Activated T-helper 1 cell treated with anti-CD3 and anti-CD28 coated beads, Interleukin-12 subunit alpha, Interleukin-12 subunit beta, Interleukin-2, Interleukin-4 antibody, amounts not matched to agents 30 ng/mL and 10 ng/mL and 1 ng/mL, durations not matched to agents 14 hours and 24 hours and 36 hours (primary cell): ENCODE measurements around the gene FOXN3. TPM values are rescaled to one million over a fixed set of nuclear protein-coding genes. Genes with fewer than 3 reads are reported as not detected.
"Not testable (repeated sequence)": the region's sequence is repeated elsewhere in the genome, so short reads cannot be mapped to it uniquely, and the experiment has no call there.

Experiments used
- DNase-seq: peaks from one replicate; pipeline ENCODE4 v3.0.0; 2021; ENCODE audit warnings: low spot score
- H3K27ac Mint-ChIP-seq: one replicate; pipeline ENCODE4 v1.8.0; 2021; ENCODE audit warnings: mild to moderate bottlenecking, mixed read lengths
- H3K27me3 Mint-ChIP-seq: one replicate; pipeline ENCODE4 v1.8.0; 2022; ENCODE audit warnings: mild to moderate bottlenecking, moderate library complexity, mixed read lengths; ENCODE audit not compliant: insufficient read depth
- H3K36me3 Mint-ChIP-seq: one replicate; pipeline ENCODE4 v1.8.0; 2021; ENCODE audit warnings: low read depth, mixed read lengths
- H3K4me1 Mint-ChIP-seq: one replicate; pipeline ENCODE4 v1.8.0; 2021; ENCODE audit warnings: low read depth, mixed read lengths
- H3K4me3 Mint-ChIP-seq: one replicate; pipeline ENCODE4 v1.8.0; 2021; ENCODE audit warnings: mild to moderate bottlenecking, moderate library complexity, mixed read lengths
- H3K9me3 Mint-ChIP-seq: one replicate; pipeline ENCODE4 v1.8.0; 2021; ENCODE audit warnings: mixed read lengths
- intact Hi-C: fragments of 100-400 bp; cut with micrococcal nuclease; formaldehyde crosslinking; loops from one replicate; pipeline ENCODE4 v1.15.1; 2024
- total RNA-seq: library from RNA; stranded (reverse); gene quantifications from 2 replicates; pipeline ENCODE4 v1.2.3, GENCODE V29; 2022

The FOXN3 gene
- total RNA-seq, 1 donor from 2014 or later = 86.9 TPM

DNA sequence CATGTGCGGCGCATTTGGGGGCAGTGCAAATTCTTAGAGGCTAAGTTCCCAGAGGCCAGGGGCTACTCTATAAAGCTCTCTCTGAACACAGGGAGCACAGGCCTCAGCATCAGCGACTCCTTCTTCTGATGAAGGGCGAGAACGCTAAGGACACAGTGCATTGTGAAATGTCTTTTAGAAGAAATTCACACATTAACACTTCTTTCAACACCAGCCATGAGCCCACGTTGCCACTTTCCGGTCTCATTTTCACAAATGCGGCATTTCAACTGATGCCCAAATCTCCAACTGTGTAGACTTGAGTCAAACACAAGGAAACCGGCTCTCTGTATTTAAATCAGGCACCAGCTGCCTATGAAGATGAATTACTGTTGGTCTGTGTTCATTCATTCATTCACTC, 162.0 kb downstream of the FOXN3 start:
- DNase-seq = no peak
- Mint-ChIP-seq H3K9me3 (peaks cover 9% of the 10 kb centered on the region), H3K27ac (no peak overlapping the region), H3K4me3 (no peak overlapping the region), H3K4me1 (peaks cover 24% of the 10 kb centered on the region), H3K27me3 (no peaks in the 10 kb centered on the region), H3K36me3 (peaks cover 33% of the 10 kb centered on the region)
- intact Hi-C loops = no loop called here

DNA sequence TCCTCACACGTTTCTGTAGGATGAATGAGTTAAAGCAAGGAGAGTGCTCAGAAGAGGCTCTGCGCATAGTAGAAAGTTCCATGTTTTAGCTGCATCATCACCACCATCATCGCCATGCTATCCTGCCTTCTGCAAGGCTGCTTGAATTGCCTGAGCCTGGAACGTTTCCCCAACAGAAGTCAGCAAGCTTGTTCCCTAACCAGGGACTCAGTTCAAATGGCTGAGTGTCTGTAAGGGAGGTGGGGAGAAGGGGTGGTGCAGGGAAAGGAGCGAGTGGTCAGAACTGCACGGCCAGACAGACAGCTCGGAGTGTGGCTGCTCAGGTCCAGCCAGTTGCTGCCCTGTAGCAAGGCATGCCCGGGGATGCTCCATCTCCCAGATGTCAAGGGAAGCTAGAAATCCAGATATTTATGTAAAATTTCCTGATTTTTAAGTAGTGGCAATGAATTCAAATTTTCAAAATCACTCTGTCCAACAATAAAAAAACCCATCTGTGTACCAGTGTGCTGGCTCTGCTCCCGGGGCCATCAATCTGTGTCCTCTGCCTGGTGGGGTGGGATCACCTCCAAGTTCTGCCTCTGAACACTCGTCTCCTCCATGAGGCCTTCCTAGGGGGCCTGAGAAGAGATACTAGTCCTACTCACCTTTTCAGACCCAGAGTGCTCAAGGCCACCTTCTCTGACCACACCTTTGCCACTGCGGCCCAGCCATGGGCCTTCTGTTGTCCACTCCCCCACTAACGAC, 162.7 kb downstream of the FOXN3 start:
- intact Hi-C loops = no loop called here
- Mint-ChIP-seq H3K36me3 (peaks cover 35% of the 10 kb centered on the region), H3K4me1 (peaks cover 24% of the 10 kb centered on the region), H3K9me3 (peaks cover 9% of the 10 kb centered on the region), H3K4me3 (no peak overlapping the region), H3K27ac (no peak overlapping the region), H3K27me3 (no peaks in the 10 kb centered on the region)
- DNase-seq = no peak

DNA sequence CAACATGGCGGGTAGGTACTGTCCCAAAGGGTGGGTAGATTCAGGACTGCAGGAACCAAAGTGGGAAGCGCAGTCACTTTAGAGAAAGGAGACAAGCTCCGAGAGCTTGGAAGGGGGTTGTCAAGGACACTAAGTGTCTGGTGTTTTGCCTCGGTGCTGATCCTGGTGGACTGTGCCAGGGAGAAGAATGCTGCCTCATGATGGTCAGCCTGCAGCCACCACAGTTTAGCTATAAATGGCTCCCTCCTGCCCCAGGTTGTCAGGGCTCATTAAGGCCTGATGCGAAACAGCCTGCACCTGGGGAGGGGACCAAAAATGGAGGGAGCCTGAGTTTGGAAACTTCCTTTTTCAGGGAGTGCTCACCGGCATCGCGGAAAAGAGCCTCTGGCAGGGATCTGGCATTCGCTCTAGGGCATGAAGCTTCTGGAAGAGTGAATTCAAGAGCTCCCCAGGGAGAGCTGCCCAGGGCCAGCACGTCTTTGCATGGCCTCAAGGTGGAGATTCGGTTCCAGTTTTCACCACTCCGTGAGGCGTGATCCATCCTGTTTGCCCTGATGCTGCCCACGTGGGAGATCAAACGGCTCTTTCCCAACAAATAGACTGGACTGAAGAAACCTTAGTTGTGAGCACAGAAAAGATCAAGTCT, 164.0 kb downstream of the FOXN3 start:
- H3K9me3 Mint-ChIP-seq = peaks cover 9% of the 10 kb centered on the region

DNA sequence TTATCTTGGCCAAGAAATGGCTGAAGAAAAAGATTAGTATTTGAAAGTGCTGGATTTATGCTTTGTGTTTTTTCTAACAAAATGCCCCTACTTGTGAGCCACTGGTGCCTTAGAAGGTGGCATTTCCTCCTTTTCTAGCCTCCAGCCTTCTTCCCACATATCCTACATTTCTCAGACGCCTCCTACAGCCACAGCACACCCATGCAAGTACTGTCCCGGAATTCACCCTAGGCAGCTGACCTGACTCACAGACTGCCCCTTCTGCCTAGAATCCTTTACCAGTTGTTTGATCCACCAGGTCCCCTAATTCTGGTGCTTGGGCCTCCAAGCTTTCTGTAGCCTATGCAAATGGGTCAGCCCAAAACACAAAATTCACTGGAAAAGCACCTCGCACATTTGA, 166.0 kb downstream of the FOXN3 start:
- peaks cover 9% of the 10 kb centered on the region for H3K9me3 Mint-ChIP-seq
- H3K36me3 Mint-ChIP-seq = peaks cover 26% of the 10 kb centered on the region
- no peaks in the 10 kb centered on the region for H3K27me3 Mint-ChIP-seq
- intact Hi-C loops = no loop called here
- H3K27ac Mint-ChIP-seq = no peak overlapping the region
- no peak for DNase-seq
- peaks cover 16% of the 10 kb centered on the region for H3K4me1 Mint-ChIP-seq
- H3K4me3 Mint-ChIP-seq = no peak overlapping the region

More for the DNA sequence above, 164.0 kb downstream of the FOXN3 start:
- Mint-ChIP-seq H3K27ac (no peak overlapping the region), H3K4me3 (no peak overlapping the region), H3K36me3 (peaks cover 31% of the 10 kb centered on the region), H3K27me3 (no peaks in the 10 kb centered on the region), H3K4me1 (peaks cover 14% of the 10 kb centered on the region)
- no peak for DNase-seq
- intact Hi-C loops = no loop called here

DNA sequence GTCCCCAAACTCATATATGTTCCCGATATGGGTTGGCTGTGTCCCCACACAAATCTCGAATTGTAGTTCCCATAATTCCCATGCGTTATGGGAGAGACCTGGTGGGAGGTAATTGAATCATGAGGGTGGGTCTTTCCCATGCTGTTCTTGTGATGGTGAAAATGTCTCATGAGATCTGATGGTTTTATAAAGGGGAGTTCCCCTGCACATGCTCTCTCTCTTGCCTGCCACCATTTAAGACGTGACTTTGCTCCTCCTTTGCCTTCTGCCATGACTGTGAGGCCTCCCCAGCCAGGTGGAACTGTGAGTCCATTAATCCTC, 166.4 kb downstream of the FOXN3 start:
- H3K36me3 Mint-ChIP-seq = peaks cover 26% of the 10 kb centered on the region
- H3K4me1 Mint-ChIP-seq = peaks cover 16% of the 10 kb centered on the region
- intact Hi-C loops, H3K4me3 Mint-ChIP-seq, H3K27me3 Mint-ChIP-seq, DNase-seq, H3K9me3 Mint-ChIP-seq: not testable (repeated sequence)
- peak overlapping the region; percentile 24 for H3K27ac Mint-ChIP-seq

DNA sequence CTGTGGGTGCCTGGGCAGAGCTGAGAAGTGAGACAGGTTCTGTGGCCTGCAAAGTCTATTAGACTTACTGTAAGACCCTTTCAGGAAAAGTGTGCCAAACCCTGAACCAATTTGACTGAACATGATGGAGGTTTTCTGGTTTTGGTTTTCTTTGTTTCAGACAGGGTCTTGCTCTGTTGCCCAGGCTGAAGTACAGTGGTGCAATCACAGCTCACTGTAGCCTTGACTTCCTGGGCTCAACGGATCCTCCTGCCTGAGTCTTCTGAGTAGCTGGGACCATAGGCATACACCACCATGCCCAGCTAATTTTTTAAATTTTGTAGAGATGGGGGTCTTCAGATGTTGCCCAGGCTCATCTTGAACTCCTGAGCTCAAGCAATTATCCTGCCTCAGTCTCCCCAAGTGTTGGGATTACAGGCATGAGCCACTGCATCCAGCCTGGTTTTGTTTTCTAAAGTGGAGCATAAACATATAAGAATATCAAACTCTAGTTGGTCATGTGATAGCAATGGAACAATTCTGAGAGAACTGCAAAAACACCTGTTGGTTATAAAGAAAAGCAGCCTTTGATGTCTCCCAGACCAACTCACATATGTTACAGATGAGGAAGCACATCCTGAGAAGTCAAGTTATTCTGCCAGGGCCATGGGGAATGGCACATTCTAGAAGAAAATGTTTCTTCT, 166.9 kb downstream of the FOXN3 start:
- DNase-seq = no peak
- peaks cover 16% of the 10 kb centered on the region for H3K4me1 Mint-ChIP-seq

DNA sequence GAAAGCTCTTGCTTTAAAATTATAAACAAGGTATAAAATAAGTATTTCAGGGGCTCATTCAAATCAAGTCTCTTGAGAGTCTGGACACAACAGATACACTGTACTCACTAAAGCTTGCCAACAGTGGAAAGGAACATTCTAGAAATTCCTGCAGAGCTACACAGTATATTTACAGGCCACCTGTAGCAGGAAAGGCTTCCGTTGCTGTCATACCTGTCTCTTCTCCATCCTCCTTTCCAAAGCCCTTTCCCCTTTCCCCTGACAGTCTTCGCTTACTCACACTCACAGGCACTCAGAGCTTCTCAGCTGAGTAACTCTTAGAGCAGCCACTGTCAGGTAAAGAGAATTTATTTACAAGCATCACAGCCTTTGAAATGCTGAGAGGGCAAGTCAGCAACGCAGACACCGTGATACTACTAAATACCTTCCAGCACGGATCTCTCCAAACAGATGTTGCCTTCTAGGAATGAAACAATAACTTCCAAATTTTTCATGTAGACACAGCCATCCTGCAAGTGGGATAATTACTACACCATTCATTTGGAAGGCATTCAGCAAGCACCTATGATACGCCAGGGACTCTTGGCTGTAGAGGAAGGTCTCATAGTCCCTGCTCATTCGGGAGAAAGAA, 167.9 kb downstream of the FOXN3 start:
- intact Hi-C loops = no loop called here
- DNase-seq = no peak
- H3K9me3 Mint-ChIP-seq = peaks cover 9% of the 10 kb centered on the region
- no peaks in the 10 kb centered on the region for H3K27me3 Mint-ChIP-seq
- H3K27ac Mint-ChIP-seq = no peak overlapping the region
- H3K4me1 Mint-ChIP-seq = peaks cover 21% of the 10 kb centered on the region
- no peak overlapping the region for H3K4me3 Mint-ChIP-seq
- H3K36me3 Mint-ChIP-seq = peaks cover 26% of the 10 kb centered on the region

More for the DNA sequence above, 166.9 kb downstream of the FOXN3 start:
- no peak overlapping the region for H3K4me3 Mint-ChIP-seq
- H3K27me3 Mint-ChIP-seq = no peaks in the 10 kb centered on the region
- peaks cover 9% of the 10 kb centered on the region for H3K9me3 Mint-ChIP-seq
- H3K36me3 Mint-ChIP-seq = peaks cover 26% of the 10 kb centered on the region
- intact Hi-C loops = no loop called here
- H3K27ac Mint-ChIP-seq = no peak overlapping the region

DNA sequence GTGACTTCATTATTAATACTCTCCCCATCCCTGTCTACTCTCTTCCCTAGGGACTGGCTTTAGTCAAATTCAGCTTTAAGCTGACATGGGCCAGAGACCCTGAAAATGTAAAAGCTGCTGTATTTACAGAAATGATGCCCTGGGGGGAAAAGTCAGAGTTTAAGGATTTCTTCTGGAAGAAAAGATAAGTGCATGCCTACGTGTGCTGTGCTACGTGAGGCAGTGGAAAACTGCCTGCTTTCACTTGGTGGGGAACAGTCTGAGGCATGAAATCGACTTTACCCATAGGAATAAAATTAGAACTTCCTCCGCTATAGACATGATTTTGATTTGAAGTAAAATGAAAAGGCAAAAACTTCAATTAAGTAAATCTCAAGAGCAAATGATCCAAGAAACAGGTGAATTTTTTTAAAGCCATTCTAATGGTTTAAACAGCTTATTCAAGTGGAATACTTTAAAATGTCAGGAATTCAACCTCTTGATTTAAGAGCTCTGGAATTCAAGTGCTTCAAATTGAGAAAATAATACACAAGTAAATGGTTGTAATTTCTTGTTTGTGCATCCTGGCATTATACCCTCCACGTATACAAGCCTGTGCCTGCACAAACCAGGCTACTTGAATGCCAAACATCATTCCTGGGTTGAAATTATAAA, 168.5 kb downstream of the FOXN3 start:
- DNase-seq = no peak
- no peak overlapping the region for H3K4me3 Mint-ChIP-seq
- H3K27me3 Mint-ChIP-seq = no peaks in the 10 kb centered on the region
- peaks cover 20% of the 10 kb centered on the region for H3K36me3 Mint-ChIP-seq
- H3K9me3 Mint-ChIP-seq = peaks cover 9% of the 10 kb centered on the region
- no peak overlapping the region for H3K27ac Mint-ChIP-seq
- intact Hi-C loops = no loop called here
- peaks cover 28% of the 10 kb centered on the region for H3K4me1 Mint-ChIP-seq

DNA sequence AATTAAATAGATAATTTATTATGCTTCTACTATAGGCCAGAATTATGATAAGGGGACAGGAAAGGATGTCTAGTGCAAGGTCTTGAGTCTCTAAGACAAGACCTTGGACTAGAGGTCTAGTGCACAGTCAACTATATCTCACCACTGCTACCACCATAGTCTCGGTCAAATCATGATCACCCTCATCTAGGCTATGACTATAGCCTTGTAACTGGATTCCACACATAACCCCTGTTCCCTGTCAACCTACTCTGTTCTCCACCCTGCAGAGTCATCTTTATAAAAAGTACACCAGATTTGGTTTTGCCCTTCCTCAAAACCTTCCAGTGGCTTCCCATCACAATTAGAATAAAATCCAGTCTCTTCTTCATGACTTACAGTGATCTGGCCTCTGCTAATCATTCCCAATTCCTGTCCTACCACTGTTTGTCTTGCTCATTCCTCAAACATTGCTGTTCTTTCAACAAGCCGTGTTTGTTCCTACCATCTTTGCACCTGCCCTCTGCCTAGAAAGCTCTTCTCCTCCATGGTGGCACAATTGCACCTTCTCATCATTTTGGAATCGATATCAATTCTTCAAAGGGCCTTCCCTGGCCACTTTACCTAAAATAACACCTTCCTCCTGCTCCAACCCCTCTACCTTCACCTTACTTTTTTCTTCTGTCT, 169.4 kb downstream of the FOXN3 start:
- Mint-ChIP-seq H3K9me3 (peaks cover 9% of the 10 kb centered on the region), H3K27ac (no peak overlapping the region), H3K27me3 (no peaks in the 10 kb centered on the region), H3K4me3 (no peak overlapping the region), H3K36me3 (peaks cover 15% of the 10 kb centered on the region), H3K4me1 (peaks cover 29% of the 10 kb centered on the region)
- intact Hi-C loops = no loop called here
- DNase-seq = no peak

DNA sequence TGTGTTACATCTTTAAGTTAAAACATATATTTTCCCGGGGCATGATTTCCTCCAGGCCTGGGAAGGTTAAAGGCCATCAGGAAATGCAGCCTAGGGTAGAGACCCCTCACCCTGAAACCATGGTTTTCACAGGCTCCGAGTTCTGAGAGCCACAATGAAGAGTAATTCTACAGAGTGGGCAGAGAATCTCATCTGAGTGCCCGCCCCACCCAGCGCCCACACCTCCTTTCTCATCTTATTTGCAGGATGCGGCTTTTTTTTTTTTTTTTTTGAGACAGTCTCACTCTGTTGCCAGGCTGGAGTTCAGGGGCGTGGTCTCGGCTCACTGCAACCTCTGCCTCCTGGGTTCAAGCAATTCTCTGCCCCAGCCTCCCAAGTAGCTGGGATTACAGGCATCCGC, 170.7 kb downstream of the FOXN3 start:
- no peaks in the 10 kb centered on the region for H3K27me3 Mint-ChIP-seq
- H3K4me1 Mint-ChIP-seq = peaks cover 34% of the 10 kb centered on the region
- intact Hi-C loops = no loop called here
- H3K27ac Mint-ChIP-seq = no peak overlapping the region
- no peak for DNase-seq
- no peak overlapping the region for H3K4me3 Mint-ChIP-seq
- H3K36me3 Mint-ChIP-seq = peaks cover 15% of the 10 kb centered on the region
- peaks cover 9% of the 10 kb centered on the region for H3K9me3 Mint-ChIP-seq

DNA sequence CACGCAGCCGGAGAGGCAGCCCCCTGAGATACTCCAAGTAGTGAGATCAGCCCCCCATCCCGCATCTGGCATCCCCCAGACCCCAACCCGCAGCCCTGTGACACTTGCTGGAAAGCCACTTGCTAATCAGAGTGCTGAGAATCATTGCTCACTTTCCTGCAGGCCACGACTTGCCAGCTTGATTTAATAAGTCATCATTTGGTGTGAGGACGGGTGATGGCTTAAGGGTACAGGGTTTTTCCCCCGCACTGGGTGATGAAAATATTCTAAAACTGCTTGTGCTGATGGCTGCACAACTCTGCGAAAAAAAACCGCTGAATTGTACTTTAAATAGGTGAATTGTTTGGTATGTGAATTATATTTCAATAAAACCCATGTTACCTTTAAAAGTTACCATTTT, 171.2 kb downstream of the FOXN3 start:
- H3K4me1 Mint-ChIP-seq = peaks cover 34% of the 10 kb centered on the region
- H3K36me3 Mint-ChIP-seq = peaks cover 15% of the 10 kb centered on the region
- DNase-seq = no peak
- intact Hi-C loops = no loop called here
- no peaks in the 10 kb centered on the region for H3K27me3 Mint-ChIP-seq
- H3K9me3 Mint-ChIP-seq = peaks cover 4% of the 10 kb centered on the region
- H3K27ac Mint-ChIP-seq = no peak overlapping the region
- no peak overlapping the region for H3K4me3 Mint-ChIP-seq

DNA sequence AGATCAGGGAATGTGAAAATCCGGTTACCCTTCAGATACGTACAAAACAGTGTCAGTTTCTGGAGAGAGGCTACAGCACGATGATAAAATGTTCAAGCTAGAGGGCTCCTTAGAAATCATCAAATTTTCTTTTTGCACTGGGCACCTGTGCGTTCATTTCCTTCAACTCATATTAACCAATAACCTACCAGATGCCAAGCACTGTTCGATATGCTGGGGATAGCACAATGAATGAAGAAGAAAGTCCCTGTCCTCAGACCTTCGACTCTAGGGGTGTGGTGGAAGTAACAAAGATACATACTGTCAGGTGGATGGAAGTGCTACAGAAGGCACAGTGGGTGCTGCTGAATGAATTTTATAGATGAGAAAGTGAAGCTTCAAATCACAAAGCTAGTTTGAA, 172.3 kb downstream of the FOXN3 start:
- Mint-ChIP-seq H3K27ac (no peak overlapping the region), H3K36me3 (peaks cover 17% of the 10 kb centered on the region), H3K9me3 (no peaks in the 10 kb centered on the region), H3K4me3 (no peak overlapping the region), H3K4me1 (peaks cover 39% of the 10 kb centered on the region), H3K27me3 (no peaks in the 10 kb centered on the region)
- intact Hi-C loops = no loop called here
- DNase-seq = no peak
